Hepatocyte (in vitro differentiated cells): ENCODE results near the gene TGFBI.

Experiments
- EZH2 ChIP-seq: fragments of 200-600 bp; sonication (generic); IDR thresholded peaks from 2 replicates; pipeline ENCODE4 v1.6.1; 2016; ENCODE audit warnings: antibody characterized with exemption, mild to moderate bottlenecking, borderline replicate concordance
- EZH2phosphoT487 ChIP-seq: fragments of 200-600 bp; sonication (generic); IDR thresholded peaks from one replicate; pipeline ENCODE4 v1.6.1; 2018; ENCODE audit warnings: antibody characterized with exemption, mild to moderate bottlenecking, low read depth, moderate library complexity; ENCODE audit not compliant: unreplicated experiment, severe bottlenecking
- TF ChIP-seq, protein P1 (sequence below): fragments of 200-600 bp; sonication (generic); IDR thresholded peaks from 2 replicates; pipeline ENCODE4 v1.5.1; 2016; ENCODE audit warnings: antibody characterized with exemption, mild to moderate bottlenecking; ENCODE audit not compliant: poor library complexity

DNA sequence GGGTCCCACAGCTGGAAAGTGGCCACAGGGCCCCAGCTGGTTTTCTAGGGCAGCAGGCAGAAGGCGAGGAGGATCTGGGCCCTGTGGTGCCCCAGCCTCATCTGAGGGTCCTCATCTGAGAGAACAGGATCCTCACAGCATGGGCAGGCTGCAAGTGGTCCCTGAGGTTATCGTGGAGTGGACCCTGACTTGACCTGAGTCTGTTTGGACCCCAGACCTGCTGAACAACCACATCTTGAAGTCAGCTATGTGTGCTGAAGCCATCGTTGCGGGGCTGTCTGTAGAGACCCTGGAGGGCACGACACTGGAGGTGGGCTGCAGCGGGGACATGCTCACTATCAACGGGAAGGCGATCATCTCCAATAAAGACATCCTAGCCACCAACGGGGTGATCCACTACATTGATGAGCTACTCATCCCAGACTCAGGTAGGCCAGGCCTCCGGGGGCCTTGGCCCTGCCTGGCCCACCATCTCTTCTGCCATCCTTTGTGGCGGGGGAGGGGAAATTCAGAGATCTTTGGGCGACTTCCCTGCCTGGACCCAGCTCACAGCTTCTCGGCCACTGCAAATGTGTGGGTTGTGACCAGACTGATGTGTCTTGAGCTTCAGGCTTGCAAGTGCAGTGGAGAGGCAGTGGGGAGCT, 24.0 kb downstream of the TGFBI start:
- TF ChIP-seq EZH2phosphoT487 (no peak), EZH2 (no peak)
- TF ChIP-seq, protein P1, sequence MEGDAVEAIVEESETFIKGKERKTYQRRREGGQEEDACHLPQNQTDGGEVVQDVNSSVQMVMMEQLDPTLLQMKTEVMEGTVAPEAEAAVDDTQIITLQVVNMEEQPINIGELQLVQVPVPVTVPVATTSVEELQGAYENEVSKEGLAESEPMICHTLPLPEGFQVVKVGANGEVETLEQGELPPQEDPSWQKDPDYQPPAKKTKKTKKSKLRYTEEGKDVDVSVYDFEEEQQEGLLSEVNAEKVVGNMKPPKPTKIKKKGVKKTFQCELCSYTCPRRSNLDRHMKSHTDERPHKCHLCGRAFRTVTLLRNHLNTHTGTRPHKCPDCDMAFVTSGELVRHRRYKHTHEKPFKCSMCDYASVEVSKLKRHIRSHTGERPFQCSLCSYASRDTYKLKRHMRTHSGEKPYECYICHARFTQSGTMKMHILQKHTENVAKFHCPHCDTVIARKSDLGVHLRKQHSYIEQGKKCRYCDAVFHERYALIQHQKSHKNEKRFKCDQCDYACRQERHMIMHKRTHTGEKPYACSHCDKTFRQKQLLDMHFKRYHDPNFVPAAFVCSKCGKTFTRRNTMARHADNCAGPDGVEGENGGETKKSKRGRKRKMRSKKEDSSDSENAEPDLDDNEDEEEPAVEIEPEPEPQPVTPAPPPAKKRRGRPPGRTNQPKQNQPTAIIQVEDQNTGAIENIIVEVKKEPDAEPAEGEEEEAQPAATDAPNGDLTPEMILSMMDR: no peak
